Activated CD4-positive, CD25-positive, alpha-beta regulatory T cell treated with anti-CD3 and anti-CD28 coated beads, Interleukin-2, amount 50 U/mL, for 24 hours (primary cell): ENCODE results near the gene MAPK7.
"Not testable (repeated sequence)": the region's sequence is repeated elsewhere in the genome, so short reads cannot be mapped to it uniquely, and the experiment has no call there.

Experiments used
- ATAC-seq, 2 donors: fragments of 150-1000 bp; cut with Tn5 transposase; one replicate each; pipeline ENCODE4 v1.10.0; 2021; ENCODE audit warnings: mild to moderate bottlenecking in 1 of 2, moderate library complexity in 1 of 2

MAPK7 gene

GRCh38 chr17:19343671-19344151, 34.6 kb upstream of the MAPK7 start:
- no peak for ATAC-seq

GRCh38 chr17:19344311-19345066, 33.8 kb upstream of the MAPK7 start:
- ATAC-seq: no peak

- ATAC-seq: no peak
Measured at GRCh38 chr17:19345067-19345460, 33.2 kb upstream of the MAPK7 start.

GRCh38 chr17:19345486-19346350, 32.6 kb upstream of the MAPK7 start:
- ATAC-seq: no peak

- ATAC-seq: peak in 1 of 2 donors; percentile 10
Measured at GRCh38 chr17:19346351-19347255, 31.7 kb upstream of the MAPK7 start.

GRCh38 chr17:19347323-19348080, 30.8 kb upstream of the MAPK7 start:
- ATAC-seq: no peak

- no peak for ATAC-seq
Measured at GRCh38 chr17:19348081-19348650, 30.1 kb upstream of the MAPK7 start.

- ATAC-seq: no peak
Measured at GRCh38 chr17:19348806-19349205, 29.5 kb upstream of the MAPK7 start.

- ATAC-seq: not testable (repeated sequence)
Measured at GRCh38 chr17:19353401-19353800, 24.9 kb upstream of the MAPK7 start.

- no peak for ATAC-seq
Measured at GRCh38 chr17:19354748-19355147, 23.6 kb upstream of the MAPK7 start.

- no peak for ATAC-seq
Measured at GRCh38 chr17:19357351-19357750, 20.9 kb upstream of the MAPK7 start.

GRCh38 chr17:19357761-19358160, 20.5 kb upstream of the MAPK7 start:
- no peak for ATAC-seq

- no peak for ATAC-seq
Measured at GRCh38 chr17:19359151-19359550, 19.1 kb upstream of the MAPK7 start.

GRCh38 chr17:19359856-19360255, 18.4 kb upstream of the MAPK7 start:
- no peak for ATAC-seq

GRCh38 chr17:19360772-19361171, 17.5 kb upstream of the MAPK7 start:
- no peak for ATAC-seq

GRCh38 chr17:19361326-19361725, 17.0 kb upstream of the MAPK7 start:
- ATAC-seq: no peak

GRCh38 chr17:19361944-19362276, 16.4 kb upstream of the MAPK7 start:
- ATAC-seq: no peak

- peak; percentile 85 to 87 for ATAC-seq
Measured at GRCh38 chr17:19362277-19363113, 15.8 kb upstream of the MAPK7 start, which contains the start of gene B9D1. Gene B9D1, minus strand, starts transcription at chr17:19362723. Its CDS starts 154 bp downstream, at chr17:19362569.

GRCh38 chr17:19363114-19363438, 15.2 kb upstream of the MAPK7 start:
- ATAC-seq: no peak

GRCh38 chr17:19363460-19364035, 14.8 kb upstream of the MAPK7 start:
- ATAC-seq: no peak
